HCT116 (cell line): ENCODE data around the gene ATRN.

ENCODE experiments used
- CBX3 ChIP-seq: IDR thresholded peaks from 2 replicates; pipeline ENCODE4 v1.6.1; 2012; ENCODE audit warnings: low read depth
- CTCF ChIP-seq, 3 experiments: fragments of 200-600 bp in 1 of 3; sonication (generic) in 1 of 3; IDR thresholded peaks in 2 of 3; conservative IDR thresholded peaks in 1 of 3; 2 replicates each; pipeline ENCODE4 v1.5.1; 2012 to 2017; ENCODE audit warnings: low read depth in 2 of 3, low read length in 2 of 3, antibody characterized with exemption in 1 of 3, borderline replicate concordance in 1 of 3, control low read depth in 1 of 3, mild to moderate bottlenecking in 1 of 3, mixed read lengths in 1 of 3, mixed run types in 1 of 3, moderate library complexity in 1 of 3; ENCODE audit not compliant: insufficient read depth in 1 of 3
- RAD21 ChIP-seq: IDR thresholded peaks from 2 replicates; pipeline ENCODE4 v1.6.1; 2012; ENCODE audit warnings: low read depth, mild to moderate bottlenecking
- ZBTB33 ChIP-seq: IDR thresholded peaks from 2 replicates; pipeline ENCODE4 v1.6.1; 2011; ENCODE audit warnings: mild to moderate bottlenecking, low read length, moderate library complexity; ENCODE audit not compliant: insufficient replicate concordance; ENCODE audit errors: extremely low read depth
- ZFX ChIP-seq: fragments of 450-650 bp; IDR thresholded peaks from 2 replicates; pipeline ENCODE4 v1.6.1; 2017

- TF ChIP-seq CBX3 (no peak), RAD21 (no peak), ZFX (no peak), ZBTB33 (no peak), CTCF (IDR thresholded peaks at IDR 0.05 in 2 of 3, conservative IDR thresholded peaks at IDR 0.05 in 1 of 3; ENCODE audit: borderline replicate concordance in 1 of 3, insufficient read depth in 1 of 3, low read depth in 2 of 3, low read length in 2 of 3) (no peak)
These were observed 16.0 kb downstream of the ATRN start for GRCh38 chr20:3486850-3487249.
